Activated T-cell treated with anti-CD3 and anti-CD28 coated beads for 4 hours (primary cell): ENCODE data around the gene CD164.
A peak's percentile ranks its signal among the peaks of the same experiment; 100 is the strongest.

ENCODE experiments used
- DNase-seq: peaks from one replicate; pipeline ENCODE4 v3.0.0-alpha.2; 2020

CD164 gene

GRCh38 chr6:109381747-109382575 is at the start of gene CD164:
Gene CD164 (minus strand): TSS chr6:109382467. CDS start chr6:109382378, 89 bp downstream.
- peak; percentile 94 for DNase-seq

- no peak for DNase-seq
Measured at GRCh38 chr6:109429496-109429895, 47.2 kb upstream of the CD164 start.

DNA sequence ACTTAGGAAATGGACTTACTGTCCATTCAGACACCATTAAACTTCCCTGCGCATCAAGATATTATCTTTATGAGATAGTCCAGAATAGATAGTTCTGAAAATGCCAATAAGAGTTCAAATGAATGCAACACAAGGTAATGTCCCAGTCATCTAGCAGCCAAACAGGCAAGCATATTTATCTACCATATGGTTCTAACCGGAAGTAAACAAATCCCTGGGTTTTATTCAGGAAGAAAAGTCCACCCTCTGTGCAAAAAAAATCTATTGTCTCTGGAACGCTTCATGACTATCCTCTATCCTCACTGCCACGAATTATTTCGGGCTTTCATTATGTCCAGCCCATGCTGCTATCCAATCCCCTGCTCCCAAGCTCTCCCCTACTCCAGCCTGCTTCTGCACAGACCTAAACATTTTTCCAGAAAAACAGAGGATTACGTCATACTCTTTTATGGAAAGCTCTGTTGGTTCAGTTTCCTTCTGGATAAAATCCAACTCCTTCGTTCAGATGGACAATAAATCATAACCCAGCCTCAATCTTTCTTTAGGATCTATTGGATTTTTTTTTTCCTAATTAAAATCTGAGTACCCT is 46.7 kb upstream of the CD164 start:
- no peak for DNase-seq

- no peak for DNase-seq
Measured at GRCh38 chr6:109424946-109425345, 42.7 kb upstream of the CD164 start.

- DNase-seq: no peak
Measured at GRCh38 chr6:109421184-109421583, 38.9 kb upstream of the CD164 start.

DNA sequence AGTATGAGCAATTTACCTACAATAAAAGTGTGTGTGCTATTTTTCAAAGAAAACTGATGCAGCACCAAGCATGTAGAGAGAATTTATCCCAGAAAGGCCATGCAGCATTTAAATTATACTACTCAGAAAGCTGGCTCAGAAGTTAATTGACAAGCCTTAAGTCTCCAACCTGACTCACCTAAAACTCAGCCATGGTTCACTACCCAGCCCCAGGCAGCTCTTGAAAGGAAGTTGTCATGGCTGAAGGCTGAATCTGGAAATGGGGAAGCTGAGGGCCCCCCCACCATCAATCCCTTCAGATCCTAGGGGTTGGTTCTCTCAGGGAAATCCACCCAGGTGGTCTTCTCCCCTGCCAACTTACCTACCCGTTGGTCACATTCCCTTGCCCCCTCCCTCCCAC is 38.5 kb upstream of the CD164 start:
- no peak for DNase-seq

GRCh38 chr6:109417646-109418045 is 35.4 kb upstream of the CD164 start:
- DNase-seq: no peak

DNA sequence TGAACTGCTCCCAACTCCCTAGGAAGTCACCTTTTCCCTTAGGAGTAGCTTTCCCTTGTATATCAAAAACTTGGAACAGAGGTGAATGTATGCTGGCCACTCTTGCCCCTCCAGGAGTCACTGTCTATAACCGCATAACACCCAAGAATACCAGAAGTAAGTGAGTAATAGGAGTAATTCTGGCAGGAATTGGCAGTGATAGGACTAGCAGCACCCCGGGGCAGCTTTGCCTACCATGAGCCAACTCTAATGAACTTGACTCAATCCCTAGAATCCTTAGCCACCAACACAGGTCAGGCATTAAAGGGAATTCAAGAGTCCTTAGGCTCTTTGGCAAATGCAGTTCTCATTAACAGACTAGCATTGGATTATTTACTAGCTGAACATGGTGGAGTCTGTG is 28.8 kb upstream of the CD164 start:
- no peak for DNase-seq

DNA sequence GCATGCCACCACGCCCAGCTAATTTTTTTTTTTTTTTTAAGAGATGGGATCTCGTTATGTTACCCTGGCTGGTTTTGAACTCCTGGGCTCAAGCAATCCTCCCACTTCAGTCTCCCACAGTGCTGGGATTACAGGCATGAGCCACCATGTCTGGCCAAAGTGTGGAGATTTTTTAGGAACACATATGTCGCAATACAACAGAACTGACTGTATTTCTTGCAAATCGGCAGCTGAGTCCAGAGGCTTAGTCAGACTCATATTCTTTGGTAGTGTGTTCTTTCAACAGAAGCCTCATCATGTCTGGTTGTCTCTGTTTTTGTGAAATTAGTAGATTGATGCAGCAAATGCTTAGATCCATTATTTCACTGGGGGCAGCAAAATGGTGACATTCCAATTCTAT is 23.9 kb upstream of the CD164 start:
- no peak for DNase-seq

GRCh38 chr6:109397020-109397419 is 14.8 kb upstream of the CD164 start:
- no peak for DNase-seq

GRCh38 chr6:109396046-109396718 is 13.9 kb upstream of the CD164 start:
- no peak for DNase-seq

DNA sequence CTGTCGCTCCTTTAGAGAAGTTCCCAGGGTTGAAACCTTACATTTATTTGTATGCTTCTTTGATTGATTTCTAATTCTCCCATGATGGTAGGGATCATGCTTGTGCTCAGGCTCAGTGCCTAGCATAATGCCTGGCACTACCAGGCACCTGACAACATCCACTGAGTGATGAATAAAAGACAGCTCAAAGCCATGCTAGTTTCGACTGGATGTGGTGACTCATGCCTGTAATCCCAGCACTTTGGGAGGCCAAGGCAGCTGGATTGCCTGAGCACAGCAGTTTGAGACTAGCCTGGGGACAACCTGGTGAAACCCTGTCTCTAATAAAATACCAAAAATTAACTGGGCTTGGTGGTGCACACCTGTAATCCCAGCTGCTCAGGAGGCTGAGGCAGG is 11.6 kb upstream of the CD164 start:
- DNase-seq: no peak

GRCh38 chr6:109393157-109393885 is 11.1 kb upstream of the CD164 start:
- DNase-seq: no peak

GRCh38 chr6:109389650-109390274 is 7.5 kb upstream of the CD164 start:
- DNase-seq: no peak

- no peak for DNase-seq
Measured at GRCh38 chr6:109388265-109388664, 6.0 kb upstream of the CD164 start.

GRCh38 chr6:109383438-109383940 is 1.2 kb upstream of the CD164 start:
- no peak for DNase-seq

- DNase-seq: peak; percentile 85
Measured at GRCh38 chr6:109382576-109383437, 540 bp upstream of the CD164 start.

GRCh38 chr6:109381061-109381746 is 1.1 kb downstream of the CD164 start:
- no peak for DNase-seq

DNA sequence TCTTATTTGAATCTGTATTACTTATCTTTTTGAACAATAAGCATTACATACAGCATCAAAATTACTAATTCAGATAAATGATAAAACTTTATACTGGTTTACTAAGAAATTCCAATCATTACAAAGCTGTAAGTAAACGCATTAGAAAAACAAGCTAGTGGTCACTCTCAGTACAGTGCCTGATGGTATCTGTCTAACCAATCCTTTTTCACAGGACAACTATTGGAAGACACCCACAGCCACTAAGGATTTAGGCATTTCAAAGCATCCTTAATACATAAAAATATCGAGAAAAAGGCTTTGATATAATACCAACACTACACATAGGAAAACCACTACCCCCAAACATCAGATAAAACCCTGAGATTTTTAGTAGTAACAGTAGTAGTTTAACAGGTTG is 2.6 kb downstream of the CD164 start:
- DNase-seq: no peak

- DNase-seq: no peak
Measured at GRCh38 chr6:109377717-109378116, 4.5 kb downstream of the CD164 start.

DNA sequence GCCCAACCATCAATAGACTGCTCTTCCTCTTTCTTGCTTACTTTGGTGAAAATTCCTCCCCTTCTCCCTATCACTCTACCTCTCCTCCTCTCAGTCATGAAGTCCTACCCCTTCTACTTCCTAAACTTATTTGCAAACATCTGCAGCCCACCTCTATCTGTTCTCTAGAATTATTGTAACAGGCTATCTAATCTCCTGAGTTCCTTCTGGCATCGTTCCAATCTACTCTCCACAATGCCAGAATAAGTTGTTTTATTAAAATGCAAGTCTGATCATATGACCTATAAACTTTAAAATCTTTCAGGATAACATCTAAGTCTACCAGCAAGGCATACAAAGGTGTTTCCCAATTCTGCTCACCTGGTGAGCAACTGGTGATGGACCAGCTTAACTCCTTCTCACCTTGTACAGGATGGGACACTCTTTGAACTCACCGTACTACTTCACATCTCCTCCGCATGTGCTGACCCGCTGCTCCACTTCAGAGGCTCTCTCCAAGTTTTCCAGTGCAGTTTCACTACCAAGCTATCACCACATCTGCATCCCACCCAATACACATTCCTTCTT is 7.9 kb downstream of the CD164 start:
- no peak for DNase-seq
